ENCODE data around the gene SMIM27.
A peak's percentile ranks its signal among the peaks of the same experiment; 100 is the strongest.
"Not testable (repeated sequence)": the region's sequence is repeated elsewhere in the genome, so short reads cannot be mapped to it uniquely, and the experiment has no call there.

SMIM27 gene

GRCh38 chr9:32558408-32558934, 6.3 kb downstream of the SMIM27 start:
- DNase-seq = no peak

GRCh38 chr9:32565967-32566366, 13.8 kb downstream of the SMIM27 start:
- DNase-seq = no peak

GRCh38 chr9:32566770-32567169, 14.6 kb downstream of the SMIM27 start:
- DNase-seq = no peak

- no peak for DNase-seq
Observed at GRCh38 chr9:32570262-32570661, 18.1 kb downstream of the SMIM27 start.

GRCh38 chr9:32571969-32572899, 20.1 kb downstream of the SMIM27 start:
- peak; percentile 55 for DNase-seq

- peak; percentile 93 for DNase-seq
Observed at GRCh38 chr9:32572900-32573523, 20.9 kb downstream of the SMIM27 start, which contains the start of gene NDUFB6. Gene NDUFB6, minus strand, starts transcription at chr9:32573159. Its CDS starts 99 bp downstream, at chr9:32573060.

- DNase-seq = no peak
Observed at GRCh38 chr9:32573821-32574220, 21.7 kb downstream of the SMIM27 start.

- no peak for DNase-seq
Observed at GRCh38 chr9:32574858-32575257, 22.7 kb downstream of the SMIM27 start.

GRCh38 chr9:32577316-32577715, 25.2 kb downstream of the SMIM27 start:
- no peak for DNase-seq

GRCh38 chr9:32578976-32579375, 26.8 kb downstream of the SMIM27 start:
- DNase-seq = no peak

GRCh38 chr9:32579706-32580331, 27.7 kb downstream of the SMIM27 start:
- peak; percentile 78 for DNase-seq

GRCh38 chr9:32580631-32581300, 28.6 kb downstream of the SMIM27 start:
- no peak for DNase-seq

GRCh38 chr9:32581512-32582143, 29.5 kb downstream of the SMIM27 start:
- no peak for DNase-seq

- DNase-seq = no peak
Observed at GRCh38 chr9:32584784-32585183, 32.7 kb downstream of the SMIM27 start.

GRCh38 chr9:32587901-32588300, 35.8 kb downstream of the SMIM27 start:
- DNase-seq = no peak

- no peak for DNase-seq
Observed at GRCh38 chr9:32589083-32589723, 37.1 kb downstream of the SMIM27 start.

- no peak for DNase-seq
Observed at GRCh38 chr9:32590476-32590875, 38.3 kb downstream of the SMIM27 start.

GRCh38 chr9:32590898-32591297, 38.8 kb downstream of the SMIM27 start:
- DNase-seq = no peak

GRCh38 chr9:32596096-32596865, 44.2 kb downstream of the SMIM27 start:
- no peak for DNase-seq

- DNase-seq = no peak
Observed at GRCh38 chr9:32596936-32597335, 44.8 kb downstream of the SMIM27 start.

GRCh38 chr9:32599021-32599420, 46.9 kb downstream of the SMIM27 start:
- not testable (repeated sequence) for DNase-seq
